ENCODE results near the gene EMID1.

EMID1 gene

GRCh38 chr22:29195118-29195963, 10.4 kb upstream of the EMID1 start:
- DNase-seq (ENCODE audit: low read depth) = no peak

GRCh38 chr22:29195964-29196666, 9.6 kb upstream of the EMID1 start:
- DNase-seq (ENCODE audit: low read depth) = no peak

DNA sequence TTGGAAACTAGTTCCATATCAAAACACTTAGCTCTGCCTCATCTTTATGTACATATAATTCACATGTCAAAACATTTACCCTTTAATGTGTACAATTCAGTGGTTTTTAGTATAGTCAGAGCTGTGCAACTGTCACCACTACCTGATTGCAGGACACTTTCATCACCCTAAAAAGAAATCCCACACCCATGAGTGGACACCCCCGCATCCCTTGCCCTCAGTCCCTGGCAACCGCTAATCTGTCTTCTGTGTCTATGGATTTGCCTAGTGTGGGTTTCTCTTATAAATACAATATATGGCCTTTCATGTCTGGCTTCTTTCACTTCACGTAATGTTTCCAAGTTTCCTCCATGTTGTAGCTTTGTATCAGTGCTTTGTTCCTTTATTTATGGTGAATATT, 8.6 kb upstream of the EMID1 start:
- no peak for DNase-seq (ENCODE audit: low read depth)

DNA sequence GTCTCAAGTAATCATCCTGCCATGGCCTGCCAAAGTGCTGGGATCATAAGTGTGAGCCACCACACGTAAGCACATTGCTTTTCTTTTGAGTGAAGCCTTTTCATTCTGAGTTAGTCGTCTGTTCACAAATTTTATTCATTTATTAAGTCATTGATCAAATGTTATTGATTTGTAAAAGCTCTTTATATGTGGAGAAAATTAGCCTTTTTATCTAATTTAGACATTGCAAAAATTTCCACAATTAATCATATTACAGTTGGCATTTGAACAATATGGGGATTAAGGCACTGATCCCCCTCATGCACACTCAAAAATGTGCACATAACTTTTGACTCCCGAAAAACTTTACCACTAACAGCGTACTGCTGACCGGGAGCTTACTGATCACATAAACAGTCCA, 7.5 kb upstream of the EMID1 start:
- DNase-seq (ENCODE audit: low read depth) = no peak

DNA sequence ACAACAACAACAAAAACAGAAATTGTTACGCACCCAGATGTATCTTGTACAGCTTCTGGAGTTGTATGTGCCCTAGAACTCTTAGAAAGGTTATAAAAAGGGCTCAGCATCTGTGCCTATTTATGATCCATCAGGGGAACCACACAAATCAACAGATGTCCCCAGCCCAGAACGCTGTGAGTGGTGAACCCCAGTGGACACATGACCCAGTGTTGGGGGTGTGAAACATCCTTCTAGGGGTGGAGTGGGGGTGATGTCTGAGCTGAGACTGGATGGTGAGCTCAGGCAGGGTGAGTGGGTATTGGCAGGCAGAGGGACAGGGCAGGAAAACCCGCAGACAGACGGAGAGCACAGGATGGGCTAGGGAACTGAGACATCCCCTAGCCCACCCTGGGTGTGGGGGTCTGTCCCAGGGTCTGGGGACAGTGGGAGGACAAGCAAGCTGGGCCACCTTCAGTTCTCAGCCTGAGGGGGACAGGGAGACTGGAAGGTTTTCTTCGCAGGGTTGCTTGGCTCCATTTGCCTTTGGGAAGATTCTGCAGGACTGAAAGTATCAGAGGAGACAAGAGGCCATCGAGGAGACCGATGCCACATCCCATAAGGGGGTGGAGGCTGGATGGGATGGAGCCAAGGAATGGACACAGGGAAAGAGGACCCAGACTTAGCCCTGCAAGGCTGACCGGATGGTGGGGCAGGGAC, 5.8 kb upstream of the EMID1 start:
- DNase-seq (ENCODE audit: low read depth) = no peak

GRCh38 chr22:29200901-29201300, 4.8 kb upstream of the EMID1 start:
- DNase-seq (ENCODE audit: low read depth) = no peak

- DNase-seq (ENCODE audit: low read depth) = no peak
Observed at GRCh38 chr22:29201782-29202181, 3.9 kb upstream of the EMID1 start.

DNA sequence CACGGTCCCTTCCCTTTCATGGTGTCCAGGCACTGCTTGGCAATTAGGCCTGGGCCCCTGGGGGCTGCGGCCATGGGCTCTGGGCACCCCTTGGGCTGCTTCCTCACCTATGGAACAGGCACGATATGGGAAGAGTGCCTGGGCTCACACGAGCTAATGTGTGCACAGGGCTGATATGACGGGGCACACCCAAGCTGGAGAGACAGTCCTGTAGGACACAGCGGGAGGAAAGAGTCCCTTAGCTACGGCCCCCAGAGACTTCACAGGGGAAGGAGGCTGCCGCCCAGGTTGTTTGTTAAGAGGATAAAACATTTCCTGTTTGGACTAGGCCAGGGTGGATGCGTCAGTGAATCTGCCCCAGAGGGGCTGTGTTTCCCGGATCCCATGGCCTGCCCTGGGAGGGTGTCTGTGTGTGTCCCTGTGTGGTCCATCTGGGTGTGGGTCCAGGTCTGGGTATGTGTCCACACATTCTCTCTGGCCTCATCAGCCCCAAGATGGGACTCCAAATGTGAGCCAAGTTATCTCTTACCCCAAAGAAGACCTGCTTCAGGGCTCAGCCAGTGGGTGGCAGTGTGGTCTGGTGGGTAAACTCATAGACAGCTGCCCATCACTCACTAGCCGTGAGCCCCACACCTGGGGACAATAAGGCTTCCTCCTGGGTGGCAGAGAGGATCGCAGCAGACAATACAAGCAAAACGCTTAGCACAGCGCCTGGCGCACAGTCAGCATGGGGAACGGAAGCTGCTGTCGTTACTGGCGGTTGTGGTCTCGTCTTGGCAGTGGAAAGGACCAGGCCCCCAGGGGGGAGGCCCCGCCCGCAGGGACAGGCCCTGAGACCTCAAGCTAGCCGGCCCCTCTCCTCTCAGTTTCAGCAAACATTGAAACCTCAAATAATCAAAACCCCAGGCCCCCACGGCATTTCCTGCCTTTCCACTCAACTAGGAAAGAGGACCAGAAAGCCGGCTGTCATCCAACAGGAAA, 3.2 kb upstream of the EMID1 start:
- peak; percentile 75 for DNase-seq (ENCODE audit: low read depth)

DNA sequence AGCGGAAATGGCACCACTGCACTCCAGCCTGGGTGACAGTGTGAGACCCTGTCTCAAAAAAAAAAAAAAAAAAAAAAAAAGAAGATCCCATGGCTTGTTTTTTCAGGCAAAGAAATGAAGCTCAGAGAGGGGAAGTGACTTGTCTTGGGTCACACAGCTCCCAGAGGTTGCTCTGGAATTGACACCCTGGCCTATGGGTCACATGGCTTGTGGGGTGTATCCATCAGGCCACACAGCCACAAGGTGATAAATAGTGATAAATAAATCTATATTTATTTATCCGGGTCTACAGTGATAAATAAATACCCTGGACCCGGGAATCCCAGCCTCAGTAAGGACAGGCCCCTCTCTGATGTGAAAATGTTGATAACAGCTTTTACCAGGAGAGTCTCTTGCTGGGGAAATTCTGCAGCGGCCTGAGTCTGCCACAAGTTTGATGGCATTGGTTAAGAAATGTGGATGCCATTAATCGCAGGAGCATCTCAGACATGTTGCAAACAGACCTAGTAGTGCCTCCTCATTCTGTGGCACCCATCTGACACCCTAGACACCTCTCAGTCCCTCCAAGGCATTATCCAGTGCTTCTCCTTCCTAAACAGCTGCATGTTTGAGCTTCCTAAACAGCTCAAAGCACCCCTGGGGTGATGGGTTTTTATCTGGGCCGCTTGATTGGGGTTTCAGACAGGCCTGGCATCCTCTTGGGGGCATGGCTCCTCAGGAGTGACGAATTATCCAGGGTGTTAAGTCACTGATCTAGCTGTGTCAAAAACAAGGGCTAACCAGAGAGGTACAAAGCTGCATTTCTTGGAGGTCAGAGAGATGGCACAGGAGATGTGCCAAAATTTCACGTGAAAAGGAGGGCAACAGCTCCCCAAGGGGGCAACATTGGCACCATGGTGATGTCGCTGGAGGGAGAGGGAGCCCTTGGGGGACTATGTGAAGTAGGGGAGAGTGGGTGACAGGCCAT, 1.9 kb upstream of the EMID1 start:
- no peak for DNase-seq (ENCODE audit: low read depth)

- no peak for DNase-seq (ENCODE audit: low read depth)
Observed at GRCh38 chr22:29204455-29205183, 1.1 kb upstream of the EMID1 start.

- DNase-seq (ENCODE audit: low read depth) = no peak
Observed at GRCh38 chr22:29205252-29205593, 473 bp upstream of the EMID1 start.

DNA sequence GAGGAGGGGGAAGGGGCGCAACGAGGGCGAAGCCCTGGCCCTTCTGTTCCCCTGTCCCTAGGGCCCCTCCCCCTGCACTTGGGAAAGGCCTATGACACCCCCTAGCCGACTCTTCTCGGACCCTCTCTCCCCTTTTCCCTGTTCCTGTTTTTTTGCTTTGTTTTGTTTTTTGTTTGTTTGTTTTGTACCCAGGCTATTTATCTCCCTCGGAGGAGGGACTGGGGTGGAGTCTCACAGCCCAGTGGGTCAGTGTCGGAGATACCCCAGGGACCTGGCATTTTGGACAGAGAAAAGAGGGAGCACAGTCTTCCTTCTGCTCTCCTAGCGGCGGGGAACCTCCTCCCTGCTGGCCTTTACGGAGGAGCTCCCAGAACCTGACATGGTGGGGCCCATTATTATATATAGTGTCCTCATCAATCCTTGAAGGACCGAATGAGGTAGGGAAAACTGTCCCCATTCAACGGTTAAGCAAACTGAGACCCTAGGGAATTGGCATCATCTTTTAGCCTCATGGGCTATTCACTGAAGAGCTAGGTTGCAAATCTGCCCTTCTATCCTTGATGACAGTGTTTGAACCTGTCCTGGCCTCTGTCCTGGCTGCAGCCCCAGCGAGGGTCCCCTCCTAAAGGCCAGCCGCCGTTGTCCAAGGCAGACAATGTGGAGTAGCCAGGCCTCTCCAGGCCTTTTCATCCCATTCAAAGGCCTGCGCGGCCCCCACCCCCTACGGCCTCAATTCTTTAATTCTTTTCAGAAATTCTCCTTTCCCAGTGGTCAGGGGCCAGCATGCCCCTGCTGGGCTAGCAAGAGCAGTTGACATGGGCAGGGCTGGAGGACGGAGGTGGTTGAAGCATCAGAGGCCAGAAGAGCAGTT, 911 bp downstream of the EMID1 start:
- no peak for DNase-seq (ENCODE audit: low read depth)

GRCh38 chr22:29207243-29207550, 1.5 kb downstream of the EMID1 start:
- no peak for DNase-seq (ENCODE audit: low read depth)

DNA sequence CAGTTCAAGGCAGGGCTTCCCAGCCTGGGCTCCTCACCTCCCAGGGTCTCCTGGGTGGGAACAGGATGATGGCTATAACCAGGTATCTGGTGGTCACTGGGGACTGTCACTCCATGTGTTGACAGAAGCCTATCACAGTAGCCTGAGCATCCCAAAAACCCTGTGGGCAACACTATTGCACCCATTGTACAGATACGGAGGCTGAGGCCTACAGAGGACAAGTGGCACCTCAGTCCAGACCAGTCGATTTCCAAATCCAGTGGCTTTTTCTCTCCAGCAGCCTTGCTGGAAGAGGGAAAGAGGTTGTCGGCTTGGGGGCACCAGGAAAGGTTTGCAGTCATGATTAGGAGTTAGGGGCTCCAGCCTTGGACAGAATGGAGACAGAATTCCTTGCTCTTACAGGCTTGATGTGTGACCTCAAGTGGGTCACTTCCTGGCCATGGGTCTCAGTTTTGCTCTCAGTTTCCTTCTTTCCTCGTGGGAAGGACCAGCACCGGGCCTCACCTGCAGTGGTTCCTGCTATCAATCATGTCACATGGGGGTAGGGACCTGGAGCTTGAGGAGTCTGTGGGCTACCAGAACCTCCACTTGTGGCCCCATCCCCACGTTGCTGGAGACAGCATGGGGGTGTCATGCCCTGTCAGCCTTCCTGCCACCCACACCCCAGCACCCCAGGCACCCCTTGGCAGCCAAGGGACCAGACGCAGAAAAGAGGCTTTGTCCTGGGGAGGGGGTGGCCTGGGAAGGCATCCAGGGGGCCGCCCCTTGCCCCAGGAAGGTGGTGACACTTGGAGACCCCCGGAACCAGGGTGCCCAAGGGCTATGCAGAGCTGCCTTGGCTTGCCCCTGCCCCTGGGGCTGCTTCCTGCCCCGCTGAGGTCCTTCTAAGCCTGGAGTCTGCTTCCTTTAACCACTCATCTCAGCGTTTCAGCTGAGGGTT, 2.1 kb downstream of the EMID1 start:
- no peak for DNase-seq (ENCODE audit: low read depth)

DNA sequence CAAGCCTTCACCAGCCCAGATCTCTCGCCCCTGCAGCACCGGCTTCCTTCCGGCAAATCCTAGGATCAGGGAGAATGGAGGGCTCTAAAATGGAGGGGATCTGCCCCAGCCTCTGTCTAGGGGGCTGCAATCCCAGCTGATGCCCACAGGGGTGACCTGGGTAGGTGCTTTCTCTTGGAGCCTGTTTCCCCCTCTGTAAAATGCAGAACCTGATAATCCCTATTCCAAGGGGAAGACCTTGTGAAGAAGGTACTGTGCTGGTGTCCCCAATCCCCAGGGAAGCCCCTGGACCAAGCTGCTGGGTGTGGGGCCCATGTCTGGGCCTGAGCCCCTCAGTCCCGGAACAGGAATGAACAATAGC, 2.8 kb downstream of the EMID1 start:
- DNase-seq (ENCODE audit: low read depth) = no peak

GRCh38 chr22:29208879-29209623, 3.4 kb downstream of the EMID1 start:
- DNase-seq (ENCODE audit: low read depth) = no peak

- no peak for DNase-seq (ENCODE audit: low read depth)
Observed at GRCh38 chr22:29209624-29209929, 3.9 kb downstream of the EMID1 start.

DNA sequence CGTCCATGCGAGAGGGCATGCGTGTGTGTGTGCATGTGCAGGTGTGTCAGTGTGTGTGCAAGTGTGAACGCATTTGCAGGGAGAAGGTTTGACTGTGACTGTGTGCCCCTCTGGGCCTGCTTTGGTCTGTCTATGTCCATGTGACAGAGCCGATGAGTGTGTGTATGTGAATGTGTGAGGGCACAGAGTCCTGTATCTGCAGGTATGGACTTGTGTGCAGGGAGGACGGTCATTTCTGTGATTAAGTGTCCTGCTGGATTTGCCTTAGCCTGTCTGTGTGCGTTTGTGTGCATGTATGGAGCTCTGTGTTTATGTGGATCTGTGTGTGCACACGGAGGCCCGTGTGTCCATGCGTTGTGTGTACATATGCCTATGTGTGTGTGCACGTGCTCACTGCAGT, 5.4 kb downstream of the EMID1 start:
- DNase-seq (ENCODE audit: low read depth) = no peak

All from iris pigment epithelial cell (primary cell).